Gastroesophageal sphincter (tissue), 4 donors: ENCODE measurements around the gene ENHO. TPM values are rescaled to one million over a fixed set of nuclear protein-coding genes. Genes with fewer than 3 reads are reported as not detected.
A peak's percentile ranks its signal among the peaks of the same experiment; 100 is the strongest.

ENCODE experiments used
- ATAC-seq: fragments of 150-250 bp; one replicate; pipeline ENCODE4 v1.9.1; 2016; ENCODE audit warnings: mild to moderate bottlenecking, moderate library complexity
- H3K27ac ChIP-seq, 4 donors: fragments of 200-600 bp; sonication (generic) in 3 of 4; 1 replicate in 3 of 4; 2 replicates in 1 of 4; pipeline ENCODE4 v1.5.1; 2016 to 2019
- H3K27me3 ChIP-seq: fragments of 200-600 bp; sonication (generic); one replicate; pipeline ENCODE4 v1.5.1; 2019
- H3K36me3 ChIP-seq, 2 donors: fragments of 200-600 bp; sonication (generic); one replicate each; pipeline ENCODE4 v1.5.1; 2019; ENCODE audit warnings: control low read depth in 1 of 2
- H3K4me1 ChIP-seq, 3 donors: fragments of 200-600 bp; sonication (generic); 1 replicate in 2 of 3; 2 replicates in 1 of 3; pipeline ENCODE4 v1.5.1; 2016 to 2019; ENCODE audit warnings: control low read depth in 2 of 3
- H3K4me3 ChIP-seq, 2 donors: fragments of 200-600 bp; sonication (generic); one replicate each; pipeline ENCODE4 v1.5.1; 2019; ENCODE audit warnings: mild to moderate bottlenecking in 1 of 2, moderate library complexity in 1 of 2
- H3K9me3 ChIP-seq, 3 donors: fragments of 200-600 bp; sonication (generic); one replicate each; pipeline ENCODE4 v1.5.1; 2017 to 2019; ENCODE audit warnings: control low read depth in 2 of 3
- CTCF ChIP-seq, 4 experiments: fragments of 200-600 bp in 2 of 4; fragments of 450-650 bp in 2 of 4; sonication (generic) in 1 of 4; IDR thresholded peaks; one replicate each; pipeline ENCODE4 v1.5.1; 2017 to 2019; ENCODE audit warnings: antibody characterized with exemption in 4 of 4, mild to moderate bottlenecking in 2 of 4, moderate library complexity in 2 of 4
- EP300 ChIP-seq: sonication (generic); formaldehyde crosslinking; IDR thresholded peaks from one replicate; pipeline ENCODE4 v1.6.1; 2017; ENCODE audit warnings: antibody characterized with exemption, mild to moderate bottlenecking
- POLR2A ChIP-seq, 2 donors: fragments of 450-650 bp; IDR thresholded peaks; one replicate each; pipeline ENCODE4 v1.6.1; 2017; ENCODE audit warnings: antibody characterized with exemption in 2 of 2, mild to moderate bottlenecking in 2 of 2, moderate library complexity in 1 of 2
- POLR2AphosphoS5 ChIP-seq: sonication (generic); formaldehyde crosslinking; IDR thresholded peaks from one replicate; pipeline ENCODE4 v1.6.1; 2017; ENCODE audit warnings: antibody characterized with exemption
- WGBS, 2 donors: methylation state at CpG; one replicate each; pipeline ENCODE4 v1.1.5; 2018; ENCODE audit warnings: low coverage in 1 of 2; 5-methylcytosine and 5-hydroxymethylcytosine counted together
- total RNA-seq, 4 donors: library from RNA; depleted of rRNA; stranded (reverse); fragments of >200 nt; gene quantifications; one replicate each; pipeline ENCODE4 v1.1.0, GENCODE V29; 2016

Gene ENHO
- total RNA-seq, 4 donors from 2014 or later = 0.30 to 1.1 (median 0.31) TPM; not detected in 1

GRCh38 chr9:34550681-34551270, 28.0 kb upstream of the ENHO start:
- Histone ChIP-seq H3K27me3 (peaks cover 23% of the 10 kb centered on the region), H3K9me3 (no peaks in the 10 kb centered on the region), H3K36me3 (no peaks in the 10 kb centered on the region), H3K4me3 (no peak overlapping the region), H3K27ac (no peak overlapping the region), H3K4me1 (peaks cover 0 to 17% (median 0%) of the 10 kb centered on the region in 3 donors)
- 78 to 100% methylated on average over 1 to 2 of the region's 5 CpGs for WGBS, 2 donors
- ATAC-seq = no peak
- TF ChIP-seq POLR2A (IDR thresholded peaks at IDR 0.05) (no peak), EP300 (no peak), POLR2AphosphoS5 (no peak), CTCF (IDR thresholded peaks at IDR 0.05) (no peak)

- no peak for TF ChIP-seq POLR2A (IDR thresholded peaks at IDR 0.05)
- TF ChIP-seq CTCF (IDR thresholded peaks at IDR 0.05) = no peak
- no peak for TF ChIP-seq EP300
- no peak for TF ChIP-seq POLR2AphosphoS5
- Histone ChIP-seq H3K4me1 (peaks cover 0 to 17% (median 0%) of the 10 kb centered on the region in 3 donors), H3K36me3 (no peaks in the 10 kb centered on the region), H3K4me3 (no peak overlapping the region), H3K9me3 (no peaks in the 10 kb centered on the region), H3K27me3 (peaks cover 23% of the 10 kb centered on the region), H3K27ac (no peak overlapping the region)
- no peak for ATAC-seq
- 100% methylated on average over 2 of the region's 12 CpGs; no CpG with 5 or more reads in 1 of the 2 donors for WGBS, 2 donors
Measured at GRCh38 chr9:34550016-34550680, 27.4 kb upstream of the ENHO start.

- ATAC-seq = no peak
- no peak overlapping the region for H3K27ac ChIP-seq
- 76% methylated on average over 3 of the region's 5 CpGs; no CpG with 5 or more reads in 1 of the 2 donors for WGBS, 2 donors
- H3K27me3 ChIP-seq = peaks cover 23% of the 10 kb centered on the region
- no peak for TF ChIP-seq POLR2A (IDR thresholded peaks at IDR 0.05)
- no peak for TF ChIP-seq POLR2AphosphoS5
- TF ChIP-seq CTCF (IDR thresholded peaks at IDR 0.05) = no peak
- TF ChIP-seq EP300 = no peak
- no peak overlapping the region for H3K4me3 ChIP-seq
- no peaks in the 10 kb centered on the region for H3K9me3 ChIP-seq
- no peaks in the 10 kb centered on the region for H3K36me3 ChIP-seq
- H3K4me1 ChIP-seq = peaks cover 0 to 17% (median 0%) of the 10 kb centered on the region in 3 donors
Measured at GRCh38 chr9:34549407-34549732, 26.6 kb upstream of the ENHO start.

- Histone ChIP-seq H3K27me3 (peaks cover 23% of the 10 kb centered on the region), H3K4me3 (no peak overlapping the region), H3K9me3 (no peaks in the 10 kb centered on the region), H3K27ac (no peak overlapping the region), H3K4me1 (peaks cover 0 to 17% (median 0%) of the 10 kb centered on the region in 3 donors), H3K36me3 (no peaks in the 10 kb centered on the region)
- ATAC-seq = peak; percentile 80
- TF ChIP-seq EP300 = no peak
- no peak for TF ChIP-seq POLR2A (IDR thresholded peaks at IDR 0.05)
- peak in 3 of 4 experiments; percentile 77 to 90 (median 88) for TF ChIP-seq CTCF (IDR thresholded peaks at IDR 0.05)
- peak; percentile 26 for TF ChIP-seq POLR2AphosphoS5
- 17 to 19% methylated on average over 6 to 7 of the region's 13 CpGs for WGBS, 2 donors
Measured at GRCh38 chr9:34547960-34548611, 25.3 kb upstream of the ENHO start.
